IMR-90 (cell line): ENCODE results near the gene PXN.
"Not testable (repeated sequence)": the region's sequence is repeated elsewhere in the genome, so short reads cannot be mapped to it uniquely, and the experiment has no call there.

Experiments used
- CEBPB ChIP-seq: IDR thresholded peaks from 2 replicates; pipeline ENCODE4 v1.6.1; 2012; ENCODE audit warnings: low read depth, low read length, improper control_type of control experiment
- CTCF ChIP-seq: conservative IDR thresholded peaks from 2 replicates; pipeline ENCODE4 v1.5.1; 2012; ENCODE audit warnings: mild to moderate bottlenecking, low read depth, low read length, improper control_type of control experiment
- FOS ChIP-seq: fragments of 150-350 bp; IDR thresholded peaks from 2 replicates; pipeline ENCODE4 v1.6.1; 2016; ENCODE audit warnings: low read depth, low read length
- MAFK ChIP-seq: IDR thresholded peaks from 2 replicates; pipeline ENCODE4 v1.6.1; 2012; ENCODE audit warnings: low read depth, low read length, improper control_type of control experiment
- MAZ ChIP-seq: IDR thresholded peaks from 2 replicates; pipeline ENCODE4 v1.6.1; 2012; ENCODE audit warnings: low read depth, mild to moderate bottlenecking, low read length, improper control_type of control experiment, moderate library complexity, borderline replicate concordance
- MXI1 ChIP-seq: IDR thresholded peaks from 2 replicates; pipeline ENCODE4 v1.6.1; 2012; ENCODE audit warnings: low read depth, mild to moderate bottlenecking, low read length, moderate library complexity, borderline replicate concordance
- POLR2A ChIP-seq: IDR thresholded peaks from 2 replicates; pipeline ENCODE4 v1.6.1; 2012; ENCODE audit warnings: mild to moderate bottlenecking, low read depth, low read length
- RCOR1 ChIP-seq: IDR thresholded peaks from 2 replicates; pipeline ENCODE4 v1.6.1; 2012; ENCODE audit warnings: mild to moderate bottlenecking, low read length, improper control_type of control experiment; ENCODE audit not compliant: insufficient replicate concordance

GRCh38 chr12:120213182-120213581 is 52.3 kb downstream of the PXN start:
- not testable (repeated sequence) for TF ChIP-seq CTCF, POLR2A, CEBPB, RCOR1, FOS, MXI1, MAZ, MAFK
